Activated CD8-positive, alpha-beta T cell treated with anti-CD3 and anti-CD28 coated beads, Interleukin-2, amount 10 ng/mL, durations not matched to agents 7 days and 5 days (primary cell): ENCODE results near the gene TNRC18. TPM values are rescaled to one million over a fixed set of nuclear protein-coding genes. Genes with fewer than 3 reads are reported as not detected.

Source experiments
- ATAC-seq: fragments of 150-1000 bp; cut with Tn5 transposase; one replicate; pipeline ENCODE4 v1.10.0; 2021; ENCODE audit warnings: moderate library complexity
- CTCF ChIA-PET: fragments of 350-600 bp; sonication (Branson Sonifier 250); formaldehyde crosslinking; loops from one replicate; lab custom pipeline; 2021; ENCODE audit warnings: antibody characterized with exemption; lab: Charles Lee
- POLR2A ChIA-PET: fragments of 350-600 bp; sonication (Branson Sonifier 250); formaldehyde crosslinking; loops from one replicate; lab custom pipeline; 2021; ENCODE audit warnings: antibody characterized with exemption; lab: Charles Lee
- DNase-seq: peaks from one replicate; pipeline ENCODE4 v3.0.0-alpha.2; 2020
- H3K27ac Mint-ChIP-seq: one replicate; pipeline ENCODE4 v1.8.0; 2021; ENCODE audit warnings: mild to moderate bottlenecking, mixed read lengths
- H3K27me3 Mint-ChIP-seq: one replicate; pipeline ENCODE4 v1.8.0; 2021; ENCODE audit warnings: low read depth, mixed read lengths
- H3K36me3 Mint-ChIP-seq: one replicate; pipeline ENCODE4 v1.8.0; 2021; ENCODE audit warnings: low read depth, mixed read lengths
- H3K4me1 Mint-ChIP-seq: one replicate; pipeline ENCODE4 v1.8.0; 2021; ENCODE audit warnings: low read depth, mixed read lengths
- H3K4me3 Mint-ChIP-seq: one replicate; pipeline ENCODE4 v1.8.0; 2021; ENCODE audit warnings: mild to moderate bottlenecking, mixed read lengths
- H3K9me3 Mint-ChIP-seq: one replicate; pipeline ENCODE4 v1.8.0; 2022; ENCODE audit warnings: mixed read lengths; ENCODE audit not compliant: insufficient read depth
- total RNA-seq, 2 experiments: library from RNA; stranded (reverse); gene quantifications; one replicate each; pipeline ENCODE4 v1.2.3, GENCODE V29; 2021

Gene TNRC18
- total RNA-seq, 2 experiments from 2014 or later: 46.1 to 52.1 TPM

GRCh38 chr7:5458921-5459480 lies 35.4 kb upstream of the TNRC18 start:
- no peaks in the 10 kb centered on the region for H3K36me3 Mint-ChIP-seq
- H3K9me3 Mint-ChIP-seq: no peaks in the 10 kb centered on the region
- ATAC-seq: no peak
- H3K4me1 Mint-ChIP-seq: peaks cover 26% of the 10 kb centered on the region
- DNase-seq: no peak
- ChIA-PET CTCF (interaction anchor here (1.2 kb wide), 1 partner anchor 99 kb away, joined by 3 read pairs; no protein-coding TSS in a partner anchor), POLR2A (interaction anchor here (0.6 kb wide), 1 partner anchor 100 kb away, joined by 3 read pairs; no protein-coding TSS in a partner anchor)
- no peak overlapping the region for H3K4me3 Mint-ChIP-seq
- peaks cover 7% of the 10 kb centered on the region for H3K27me3 Mint-ChIP-seq
- H3K27ac Mint-ChIP-seq: no peak overlapping the region

- ATAC-seq (no peak), DNase-seq (no peak)
- H3K4me1 Mint-ChIP-seq: peaks cover 20% of the 10 kb centered on the region
- ChIA-PET CTCF (no interaction called here), POLR2A (no interaction called here)
- no peak overlapping the region for H3K4me3 Mint-ChIP-seq
- H3K27ac Mint-ChIP-seq: no peak overlapping the region
- H3K9me3 Mint-ChIP-seq: no peaks in the 10 kb centered on the region
- peaks cover 7% of the 10 kb centered on the region for H3K27me3 Mint-ChIP-seq
- H3K36me3 Mint-ChIP-seq: no peaks in the 10 kb centered on the region
Observed at GRCh38 chr7:5457245-5457735, 33.7 kb upstream of the TNRC18 start.

- Mint-ChIP-seq H3K9me3 (no peaks in the 10 kb centered on the region), H3K27me3 (peaks cover 7% of the 10 kb centered on the region), H3K4me3 (no peak overlapping the region), H3K36me3 (no peaks in the 10 kb centered on the region), H3K4me1 (peaks cover 12% of the 10 kb centered on the region), H3K27ac (no peak overlapping the region)
- ATAC-seq (no peak), DNase-seq (no peak)
- POLR2A ChIA-PET: no interaction called here
- CTCF ChIA-PET: no interaction called here
Observed at GRCh38 chr7:5456409-5456808, 32.8 kb upstream of the TNRC18 start.

DNA sequence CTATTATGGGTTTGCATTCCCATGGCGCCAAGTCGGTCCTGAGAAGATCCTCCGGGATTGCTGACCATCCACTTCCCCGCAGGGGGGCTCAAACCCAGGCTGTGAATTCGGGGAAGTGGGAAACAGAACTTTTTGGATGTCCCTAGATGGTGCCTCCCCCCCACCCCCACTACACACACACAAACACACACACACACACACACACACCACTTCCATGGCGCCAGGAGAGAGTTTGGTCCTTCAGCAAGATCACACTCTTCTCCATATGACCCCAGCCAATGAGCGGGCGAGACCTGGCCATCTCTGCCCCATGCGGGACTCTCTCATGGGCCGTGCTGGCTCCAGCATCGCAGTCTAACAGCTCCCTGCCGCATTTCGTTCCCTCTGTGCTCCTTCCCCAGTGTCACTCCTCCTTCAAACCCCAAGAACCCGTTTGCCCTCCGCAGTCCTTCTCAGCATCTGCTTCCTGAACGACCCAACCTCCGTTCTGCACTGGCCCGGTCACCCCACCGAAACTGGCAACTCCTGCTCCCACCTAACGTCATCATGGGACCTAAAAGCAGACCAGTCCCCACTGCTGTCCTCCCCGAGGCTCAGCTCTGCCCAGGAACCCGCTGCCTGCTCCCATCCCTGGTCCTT lies 32.1 kb upstream of the TNRC18 start:
- no peak overlapping the region for H3K27ac Mint-ChIP-seq
- H3K4me3 Mint-ChIP-seq: no peak overlapping the region
- H3K36me3 Mint-ChIP-seq: no peaks in the 10 kb centered on the region
- ChIA-PET CTCF (no interaction called here), POLR2A (no interaction called here)
- DNase-seq (no peak), ATAC-seq (no peak)
- peaks cover 7% of the 10 kb centered on the region for H3K27me3 Mint-ChIP-seq
- H3K4me1 Mint-ChIP-seq: peaks cover 8% of the 10 kb centered on the region
- H3K9me3 Mint-ChIP-seq: no peaks in the 10 kb centered on the region

DNA sequence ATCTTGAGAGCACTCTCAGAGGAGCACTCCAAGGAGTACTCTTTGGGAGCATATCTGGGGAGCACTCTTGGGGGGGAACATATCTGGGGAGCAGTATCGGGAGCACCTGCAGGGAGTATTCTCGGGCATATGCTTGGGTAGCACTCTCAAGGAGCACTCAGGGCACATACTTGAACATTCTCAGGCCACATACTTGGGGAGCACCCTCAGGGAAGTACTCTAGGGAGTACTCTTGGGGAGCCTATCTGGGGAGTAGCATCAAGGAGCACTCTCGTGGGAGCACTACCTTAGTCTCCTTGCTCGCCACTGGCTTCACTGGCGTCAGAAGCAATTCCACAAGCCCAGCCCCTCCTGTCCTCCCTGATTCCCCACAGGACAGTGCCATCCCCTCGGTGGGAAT lies 31.5 kb upstream of the TNRC18 start:
- ChIA-PET POLR2A (no interaction called here), CTCF (no interaction called here)
- H3K36me3 Mint-ChIP-seq: no peaks in the 10 kb centered on the region
- no peak overlapping the region for H3K27ac Mint-ChIP-seq
- DNase-seq (no peak), ATAC-seq (no peak)
- no peaks in the 10 kb centered on the region for H3K9me3 Mint-ChIP-seq
- no peak overlapping the region for H3K4me3 Mint-ChIP-seq
- peaks cover 7% of the 10 kb centered on the region for H3K27me3 Mint-ChIP-seq
- H3K4me1 Mint-ChIP-seq: peaks cover 8% of the 10 kb centered on the region

DNA sequence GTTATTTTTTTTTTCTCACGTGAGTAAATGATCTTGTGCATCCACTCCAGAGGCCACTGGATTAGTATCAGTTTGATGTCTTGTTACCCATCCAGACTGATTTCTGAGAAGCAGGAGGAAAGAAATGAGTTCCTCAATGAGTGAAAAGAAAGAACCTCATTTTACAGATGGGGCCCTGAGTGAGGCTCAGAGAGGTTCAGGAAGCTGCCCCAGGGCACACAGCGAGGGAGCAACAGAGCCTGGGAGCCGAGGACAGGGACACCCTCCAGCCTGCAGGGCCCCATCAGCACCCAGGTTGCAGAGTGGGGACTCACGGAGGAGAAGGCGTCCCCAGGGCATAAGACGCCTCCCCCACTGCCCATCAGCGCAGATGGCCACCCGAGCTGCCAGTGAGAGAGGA lies 30.9 kb upstream of the TNRC18 start:
- Mint-ChIP-seq H3K9me3 (no peaks in the 10 kb centered on the region), H3K4me1 (peaks cover 8% of the 10 kb centered on the region), H3K27ac (no peak overlapping the region), H3K36me3 (no peaks in the 10 kb centered on the region), H3K27me3 (peaks cover 7% of the 10 kb centered on the region), H3K4me3 (no peak overlapping the region)
- ChIA-PET CTCF (no interaction called here), POLR2A (no interaction called here)
- ATAC-seq (no peak), DNase-seq (no peak)

GRCh38 chr7:5453566-5454075 lies 30.0 kb upstream of the TNRC18 start:
- Mint-ChIP-seq H3K9me3 (no peaks in the 10 kb centered on the region), H3K4me1 (peaks cover 4% of the 10 kb centered on the region), H3K27ac (no peak overlapping the region), H3K36me3 (no peaks in the 10 kb centered on the region), H3K27me3 (peaks cover 7% of the 10 kb centered on the region), H3K4me3 (no peak overlapping the region)
- ATAC-seq (no peak), DNase-seq (no peak)
- ChIA-PET POLR2A (no interaction called here), CTCF (no interaction called here)

- CTCF ChIA-PET: no interaction called here
- Mint-ChIP-seq H3K9me3 (no peaks in the 10 kb centered on the region), H3K27me3 (peaks cover 7% of the 10 kb centered on the region), H3K4me3 (no peak overlapping the region), H3K36me3 (no peaks in the 10 kb centered on the region), H3K27ac (no peak overlapping the region), H3K4me1 (peaks cover 3% of the 10 kb centered on the region)
- POLR2A ChIA-PET: no interaction called here
- no peak for ATAC-seq
- no peak for DNase-seq
Observed at GRCh38 chr7:5452937-5453540, 29.4 kb upstream of the TNRC18 start.

GRCh38 chr7:5452470-5452899 lies 28.9 kb upstream of the TNRC18 start:
- peaks cover 3% of the 10 kb centered on the region for H3K4me1 Mint-ChIP-seq
- DNase-seq (no peak), ATAC-seq (no peak)
- ChIA-PET CTCF (interaction anchor here (4.3 kb wide), 1 partner anchor 56 kb away, joined by 31 read pairs; no protein-coding TSS in a partner anchor), POLR2A (no interaction called here)
- no peaks in the 10 kb centered on the region for H3K36me3 Mint-ChIP-seq
- no peak overlapping the region for H3K4me3 Mint-ChIP-seq
- H3K27ac Mint-ChIP-seq: no peak overlapping the region
- H3K27me3 Mint-ChIP-seq: peaks cover 7% of the 10 kb centered on the region
- no peaks in the 10 kb centered on the region for H3K9me3 Mint-ChIP-seq

DNA sequence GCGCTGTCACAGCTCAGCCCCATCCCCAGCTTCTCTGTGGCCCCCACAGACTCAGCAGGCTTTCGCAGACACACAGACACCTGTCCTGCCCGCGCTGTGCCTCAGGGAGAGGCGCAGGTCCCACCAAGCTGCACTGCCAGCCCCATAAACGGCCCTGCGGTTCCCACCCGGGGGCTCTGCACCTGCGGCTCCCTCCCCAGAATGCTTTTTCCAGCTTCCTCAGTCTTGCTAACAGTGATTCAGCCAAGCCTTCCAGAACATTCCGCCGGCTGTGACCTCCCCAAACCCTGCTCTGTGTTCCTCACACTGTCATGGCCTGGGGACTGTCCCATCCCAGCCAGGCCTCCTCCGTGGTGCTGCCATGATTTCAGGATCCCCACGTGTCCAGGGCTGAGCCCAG lies 27.8 kb upstream of the TNRC18 start:
- no peak overlapping the region for H3K27ac Mint-ChIP-seq
- CTCF ChIA-PET: interaction anchor here (1.0 to 4.3 kb wide), 6 partner anchors 29 to 211 kb away, joined by 3 to 31 read pairs (median 8); no protein-coding TSS in a partner anchor
- H3K36me3 Mint-ChIP-seq: no peaks in the 10 kb centered on the region
- H3K4me3 Mint-ChIP-seq: no peak overlapping the region
- ATAC-seq: no peak
- DNase-seq: no peak
- POLR2A ChIA-PET: interaction anchor here (2.1 kb wide), 1 partner anchor 54 kb away, joined by 12 read pairs; no protein-coding TSS in a partner anchor
- H3K27me3 Mint-ChIP-seq: peaks cover 7% of the 10 kb centered on the region
- no peaks in the 10 kb centered on the region for H3K9me3 Mint-ChIP-seq
- peaks cover 3% of the 10 kb centered on the region for H3K4me1 Mint-ChIP-seq

- ATAC-seq (peak; percentile 68), DNase-seq (peak; percentile 53)
- H3K36me3 Mint-ChIP-seq: no peaks in the 10 kb centered on the region
- H3K4me3 Mint-ChIP-seq: no peak overlapping the region
- peaks cover 3% of the 10 kb centered on the region for H3K4me1 Mint-ChIP-seq
- peaks cover 4% of the 10 kb centered on the region for H3K27me3 Mint-ChIP-seq
- no peak overlapping the region for H3K27ac Mint-ChIP-seq
- ChIA-PET POLR2A (interaction anchor here (2.1 kb wide), 1 partner anchor 54 kb away, joined by 12 read pairs; no protein-coding TSS in a partner anchor), CTCF (interaction anchor here (1.0 to 4.3 kb wide), 7 partner anchors 9 to 211 kb away, joined by 3 to 31 read pairs (median 5); no protein-coding TSS in a partner anchor)
- no peaks in the 10 kb centered on the region for H3K9me3 Mint-ChIP-seq
Observed at GRCh38 chr7:5450549-5451327, 27.1 kb upstream of the TNRC18 start.
